Measurements from ENCODE around the gene MYO1D. TPM values are rescaled to one million over a fixed set of nuclear protein-coding genes. Genes with fewer than 3 reads are reported as not detected.

The MYO1D gene
- total RNA-seq, 1 experiment from 2014 or later, result 35.7 TPM

- Histone ChIP-seq H3K9me3 (ENCODE audit: control insufficient read depth in 1 of 2, insufficient read depth in 1 of 2, low read depth in 1 of 2, low read length in 2 of 2) (no peaks in the 10 kb centered on the region), H3K79me2 (ENCODE audit: insufficient read depth, low read length) (no peaks in the 10 kb centered on the region), H3K9me2 (ENCODE audit: insufficient read depth) (no peaks in the 10 kb centered on the region), H4K20me1 (ENCODE audit: insufficient read depth) (no peaks in the 10 kb centered on the region; the same call in 1 of the 2 replicates), H3K4me1 (ENCODE audit: control insufficient read depth in 1 of 2, insufficient read depth in 2 of 2, low read length in 2 of 2) (no peaks in the 10 kb centered on the region), H3K4me2 (ENCODE audit: low read length) (no peak overlapping the region), H2AFZ (ENCODE audit: low read depth, low read length, poor library complexity, severe bottlenecking) (no peak overlapping the region), H3K27me3 (ENCODE audit: insufficient read depth, low read length) (no peaks in the 10 kb centered on the region), H3K36me3 (ENCODE audit: control insufficient read depth in 1 of 2, insufficient read depth in 2 of 2, low read length in 2 of 2) (no peaks in the 10 kb centered on the region), H3K4me3 (replicated peaks in 1 of 2; ENCODE audit: low read depth in 1 of 2, low read length in 2 of 2) (no peak overlapping the region), H3K9ac (ENCODE audit: low read length) (no peak overlapping the region), H3K27ac (ENCODE audit: low read depth, low read length) (no peak overlapping the region)
- TF ChIP-seq SP1 (IDR thresholded peaks at IDR 0.05; ENCODE audit: low read depth) (no peak), EZH2 (IDR thresholded peaks at IDR 0.05) (no peak), POLR2AphosphoS5 (IDR thresholded peaks at IDR 0.05; ENCODE audit: low read depth, low read length) (no peak), ZBTB33 (IDR thresholded peaks at IDR 0.05; ENCODE audit: extremely low read depth, insufficient replicate concordance, low read length) (no peak), CEBPB (IDR thresholded peaks at IDR 0.05; ENCODE audit: low read depth) (no peak), EGR1 (IDR thresholded peaks at IDR 0.05; ENCODE audit: low read depth) (no peak), CTCF (IDR thresholded peaks at IDR 0.05 in 2 of 3, conservative IDR thresholded peaks at IDR 0.05 in 1 of 3; ENCODE audit: borderline replicate concordance in 1 of 3, insufficient read depth in 1 of 3, low read depth in 2 of 3, low read length in 2 of 3) (no peak), REST (IDR thresholded peaks at IDR 0.05; ENCODE audit: low read depth) (no peak)
- no TSS peak for BruUV-seq (replicated peaks)
- ChIA-PET RAD21 (ENCODE audit: low non-redundant PET in 1 of 2, low total read pairs in 2 of 2, uncharacterized antibody in 2 of 2, unreplicated experiment in 2 of 2) (no interaction called here), CTCF (interaction anchor here (0.8 to 4.0 kb wide), 5 partner anchors 12 to 227 kb away, joined by 3 to 17 read pairs (median 5); partner anchors contain the start of gene MYO1D), POLR2A (no interaction called here)
- intact Hi-C loops (cut with micrococcal nuclease), result no loop called here
- DNase-seq (ENCODE audit: low read depth, low spot score) (no peak), ATAC-seq (no peak)
These were observed 105.5 kb downstream of the MYO1D start for GRCh38 chr17:32771396-32771795.

Data from HCT116 (cell line).